ENCODE data around the gene SYCP2.
A peak's percentile ranks its signal among the peaks of the same experiment; 100 is the strongest.

SYCP2 gene

DNA sequence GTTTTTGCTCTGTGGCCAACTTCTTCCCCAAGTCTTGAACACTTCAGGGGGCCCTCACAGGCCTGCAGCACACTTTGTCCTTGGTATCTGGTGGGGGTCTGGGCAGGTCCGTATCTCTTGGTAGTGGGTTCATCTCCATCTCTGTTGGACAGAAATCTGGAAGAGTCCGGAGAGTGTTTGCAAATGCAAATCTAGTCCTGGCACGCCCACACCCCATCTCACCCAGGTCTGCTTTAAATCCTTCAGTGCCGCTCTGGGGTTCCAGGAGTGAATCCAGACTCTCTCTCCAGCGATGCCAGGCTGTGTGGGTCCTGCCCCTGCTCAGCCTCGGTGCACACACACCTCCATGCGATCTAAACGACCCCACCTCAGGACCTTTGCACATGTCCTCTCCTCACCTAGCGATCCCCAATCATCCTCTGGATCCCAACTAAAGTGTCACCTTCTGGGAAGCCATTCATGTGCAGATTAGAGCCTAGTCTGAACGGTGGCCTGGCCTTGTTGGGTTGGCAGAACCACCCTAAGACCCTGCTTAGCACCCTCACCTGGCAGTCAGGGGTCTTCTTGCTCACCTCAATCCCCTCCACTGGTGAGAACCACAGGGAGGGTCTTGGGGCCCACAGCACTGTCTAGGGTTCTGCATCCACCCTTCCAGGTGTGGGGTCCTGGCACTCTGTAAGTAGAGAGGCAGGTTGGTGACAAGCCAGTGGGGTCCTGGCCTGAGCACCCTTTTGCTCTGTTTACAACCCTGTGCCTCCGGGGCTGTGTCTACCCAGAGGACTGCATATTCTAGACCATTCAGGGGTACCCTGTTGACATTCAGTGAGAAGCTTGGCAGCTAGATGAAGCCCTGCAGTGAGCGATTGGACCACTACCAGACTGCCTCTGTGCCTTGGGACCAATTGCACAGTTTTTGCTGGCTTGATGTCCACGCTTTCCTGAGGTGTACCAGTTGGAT is 100.8 kb downstream of the SYCP2 start:
- no peak for DNase-seq

DNA sequence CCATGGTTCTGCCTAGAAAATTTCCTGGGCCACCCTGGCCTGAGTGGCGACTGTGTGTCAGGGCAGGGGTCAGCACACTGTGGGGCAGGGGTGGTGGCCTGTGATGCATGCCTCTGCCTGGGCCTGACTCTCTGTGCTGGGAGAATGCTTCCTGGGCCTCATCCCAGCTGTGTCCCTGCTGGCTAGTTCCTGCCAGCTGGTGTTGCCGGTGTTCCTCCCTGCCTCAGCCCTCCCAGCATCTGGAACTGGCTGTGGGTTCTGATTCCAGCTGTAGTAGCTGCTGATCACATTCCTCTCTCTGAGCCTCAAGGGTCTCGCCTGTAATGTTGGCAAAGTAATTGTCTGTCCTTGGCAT is 101.5 kb downstream of the SYCP2 start:
- no peak for DNase-seq

DNA sequence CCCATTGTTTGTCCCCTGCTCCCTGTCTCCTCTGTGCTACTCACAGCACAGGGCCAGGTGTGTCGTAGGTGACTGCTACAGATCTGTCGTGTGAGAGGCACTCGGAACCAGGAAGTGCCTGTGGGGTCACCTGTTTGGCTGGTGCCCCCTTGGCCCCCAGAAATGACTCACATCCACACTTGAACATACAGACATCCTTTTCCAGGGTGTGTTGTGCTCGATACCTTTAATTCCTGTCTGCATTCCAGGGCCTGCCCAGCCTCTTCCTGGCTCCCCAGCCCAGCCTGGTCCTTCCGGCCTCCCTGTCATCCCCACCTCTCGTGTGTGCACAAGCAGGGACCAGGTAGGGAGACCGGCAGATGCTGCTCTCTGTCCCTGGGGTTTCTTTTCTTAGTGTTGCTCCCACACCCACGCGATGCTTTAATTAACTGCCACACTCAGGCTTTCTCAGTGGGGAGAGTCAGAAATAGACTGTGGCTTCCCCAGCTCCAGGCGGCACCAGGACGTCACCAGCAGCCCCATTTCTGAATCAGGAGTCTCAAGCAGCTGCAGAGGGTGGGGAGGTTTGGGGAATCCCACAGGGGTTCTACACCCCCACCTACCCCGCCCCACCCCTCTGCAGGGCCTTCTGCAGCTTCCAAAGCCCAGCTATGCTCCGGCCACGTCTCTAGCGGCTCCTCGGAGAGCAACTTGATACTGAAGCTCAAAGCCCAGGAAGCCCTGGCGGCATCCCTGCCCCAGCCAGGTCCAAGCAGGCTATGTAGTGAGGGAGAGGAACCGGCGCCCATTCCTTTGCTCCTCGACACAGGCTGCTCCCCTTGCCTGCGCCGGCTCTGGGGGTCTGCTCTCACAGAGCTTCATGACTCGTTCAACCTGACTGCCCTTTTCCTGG is 102.2 kb downstream of the SYCP2 start:
- peak; percentile 54 for DNase-seq

DNA sequence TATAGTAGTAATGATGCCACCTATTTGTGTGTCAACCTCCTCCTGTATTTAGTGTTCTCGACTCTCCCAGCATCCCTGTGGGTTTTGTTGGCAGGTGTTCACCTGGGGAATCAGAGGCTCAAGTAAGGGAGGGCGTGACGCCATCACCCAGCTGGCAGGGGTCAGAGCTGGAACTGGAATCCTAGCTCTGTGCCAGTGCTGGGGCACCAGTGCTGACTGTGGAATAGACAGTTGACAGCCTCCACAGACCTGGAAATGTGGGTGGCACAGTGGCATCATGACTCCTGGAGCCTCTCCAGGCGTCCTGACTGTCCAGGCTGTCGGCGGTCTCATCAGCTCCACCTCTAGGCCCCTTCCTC is 102.8 kb downstream of the SYCP2 start:
- DNase-seq = peak; percentile 54

DNA sequence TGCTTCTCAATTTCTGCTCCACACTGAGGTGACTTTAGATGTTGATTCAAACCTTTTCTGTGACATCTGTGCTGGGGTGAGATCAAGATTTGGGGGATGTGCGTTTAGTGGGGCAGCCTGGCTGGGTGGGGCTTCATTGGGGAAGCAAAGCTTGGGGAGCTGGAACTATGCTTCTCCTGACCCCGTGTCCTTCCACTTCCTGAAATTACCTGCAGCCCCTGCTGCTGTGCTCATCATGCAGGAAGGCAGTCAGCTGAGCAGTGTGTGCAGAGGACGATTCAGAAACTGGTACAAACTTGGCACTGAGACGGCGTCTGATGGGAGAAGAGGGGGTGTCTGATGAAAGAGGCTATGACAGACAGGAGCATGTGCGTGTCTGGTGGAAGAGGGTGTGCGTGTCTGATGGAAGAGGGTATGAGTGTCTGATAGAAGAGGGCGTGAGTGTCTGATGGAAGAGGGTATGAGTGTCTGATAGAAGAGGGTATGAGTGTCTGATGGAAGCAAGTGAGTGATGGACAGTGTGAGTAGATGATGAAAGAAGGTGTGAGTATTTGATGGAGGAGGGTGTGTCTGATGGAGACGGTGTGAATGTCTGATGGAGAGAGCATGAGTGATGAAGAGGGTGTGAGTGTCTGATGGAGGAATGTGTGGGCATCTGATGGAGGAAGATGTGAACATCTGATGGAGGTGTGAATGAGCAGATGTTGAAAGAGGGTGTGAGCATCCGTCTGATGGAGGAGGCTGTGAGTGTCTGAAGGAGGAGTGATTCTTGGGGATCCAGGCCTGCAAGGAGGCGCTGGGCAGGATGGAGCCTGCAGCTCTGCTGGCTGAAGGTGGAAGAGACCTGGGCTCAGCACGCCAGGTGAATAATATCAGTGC is 103.4 kb downstream of the SYCP2 start:
- no peak for DNase-seq

DNA sequence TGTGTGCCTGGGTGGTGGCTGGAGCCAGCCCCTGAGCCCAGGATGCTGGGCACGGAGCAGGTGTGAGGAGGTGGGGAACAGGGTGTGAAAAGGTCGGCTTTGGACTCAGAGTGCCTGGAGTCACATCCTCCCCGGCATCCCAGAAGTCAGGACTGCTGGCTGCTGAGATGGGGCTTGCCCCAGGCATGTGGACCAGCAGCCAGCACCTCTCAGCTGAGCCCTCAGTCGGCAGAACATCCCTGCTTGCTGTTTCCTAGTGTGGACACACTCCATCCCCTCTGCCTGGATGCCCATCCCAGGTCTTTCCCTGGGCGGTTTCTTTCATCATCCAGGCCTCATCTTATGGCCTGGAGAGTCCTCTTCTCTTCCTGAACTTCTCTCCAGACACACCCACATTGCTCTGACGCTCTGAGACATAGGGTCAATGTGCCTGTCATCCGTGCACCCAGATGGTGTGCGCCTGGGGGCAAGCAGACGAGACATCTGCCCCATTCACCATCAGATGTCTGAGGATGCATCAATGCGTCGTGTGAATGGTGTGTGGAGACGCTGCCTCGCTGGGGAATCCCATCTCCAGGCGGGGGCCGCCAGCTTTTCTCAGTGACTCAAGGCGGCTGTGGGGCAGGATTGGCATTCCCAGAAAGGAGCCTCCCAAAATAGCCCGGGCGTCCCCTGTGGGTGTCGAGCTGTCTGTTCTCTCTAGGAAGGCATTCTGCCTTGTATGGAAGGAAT is 104.2 kb downstream of the SYCP2 start:
- no peak for DNase-seq

DNA sequence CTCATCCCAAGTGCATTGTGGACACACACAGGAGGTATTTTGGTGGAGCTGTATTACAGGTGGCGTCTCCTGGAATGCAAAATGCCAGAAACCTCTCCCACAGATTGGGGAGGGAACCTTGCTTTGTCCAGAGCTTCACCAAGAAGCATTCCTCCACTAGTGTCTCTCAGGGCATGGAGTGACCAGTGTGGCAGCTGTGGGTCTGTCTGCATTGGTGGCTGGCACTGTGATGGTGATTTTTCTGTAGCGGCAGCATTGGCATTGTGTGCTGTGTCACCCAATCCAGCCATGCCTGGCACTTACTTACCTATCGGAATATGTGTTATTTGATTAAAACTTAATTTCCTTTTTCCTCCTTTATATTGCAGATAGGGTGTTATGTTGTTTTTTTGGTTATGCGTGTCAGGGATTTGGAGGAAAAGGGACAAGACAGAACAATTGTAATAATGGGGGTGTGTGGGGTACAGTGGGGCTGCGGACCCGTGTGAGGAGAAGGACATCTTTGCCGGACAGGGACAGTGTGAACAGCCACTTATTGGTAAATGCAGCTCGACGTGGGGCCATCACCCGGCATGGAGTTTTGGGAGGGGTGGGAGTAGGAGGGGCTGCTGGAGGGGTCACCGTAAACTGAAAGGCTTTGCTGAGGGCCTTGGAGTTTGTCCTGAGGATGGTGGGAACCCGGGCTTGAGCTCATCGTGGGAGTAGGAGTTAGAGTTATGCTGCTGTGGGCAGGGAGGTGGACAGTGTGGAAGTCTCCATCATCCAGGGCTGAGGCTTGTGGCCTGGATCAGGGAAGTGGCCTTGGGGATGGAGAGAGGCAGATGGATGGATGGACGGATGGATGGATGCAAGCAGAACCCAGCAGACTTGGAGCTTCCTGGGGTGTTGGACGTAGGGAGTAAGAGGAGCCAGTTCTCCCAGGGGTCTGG is 105.0 kb downstream of the SYCP2 start:
- DNase-seq = no peak

DNA sequence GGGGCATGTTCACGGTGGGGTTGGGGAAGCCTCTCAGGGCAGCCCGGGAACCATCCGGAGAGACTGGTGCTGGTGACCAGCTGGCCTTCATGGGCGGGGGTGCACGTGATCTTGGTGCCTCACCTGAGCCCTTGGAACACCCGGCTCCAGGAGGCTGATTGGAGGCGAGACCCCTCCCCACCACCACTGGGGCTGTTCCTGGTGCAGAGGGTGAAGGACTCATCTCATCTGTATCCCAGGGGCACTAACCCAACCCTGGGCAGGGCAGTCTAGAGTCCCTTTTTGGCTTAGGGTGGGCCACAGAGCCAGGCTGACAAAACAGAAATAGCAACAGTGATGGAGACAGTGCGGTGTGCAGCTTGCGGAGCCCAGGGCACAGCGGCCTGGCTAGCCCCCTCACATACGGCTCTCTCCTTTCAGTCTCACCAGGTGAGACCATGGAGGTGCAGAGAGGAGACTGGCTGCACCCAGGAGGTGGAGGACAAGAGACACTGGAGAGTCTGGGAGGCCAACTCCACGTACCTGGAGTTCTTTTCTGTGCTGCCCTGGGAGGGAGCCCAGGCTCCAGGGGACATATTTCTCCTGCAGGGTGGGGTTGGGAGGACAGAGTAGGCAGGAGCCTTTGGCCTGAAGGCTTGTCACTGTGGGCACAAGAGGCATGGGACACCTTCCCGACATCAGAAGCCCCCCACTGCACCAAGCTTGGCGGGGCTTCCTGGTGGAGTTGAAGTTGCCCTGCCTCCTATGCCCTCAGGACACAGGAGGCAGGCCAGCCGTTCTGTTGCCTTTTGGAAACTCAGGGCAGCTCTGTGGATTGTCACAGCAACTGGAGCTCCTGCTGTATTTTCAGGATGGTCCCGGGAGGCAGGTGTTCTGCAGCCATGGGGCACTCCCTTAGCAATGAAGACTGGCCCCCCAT is 106.0 kb downstream of the SYCP2 start:
- DNase-seq = no peak

DNA sequence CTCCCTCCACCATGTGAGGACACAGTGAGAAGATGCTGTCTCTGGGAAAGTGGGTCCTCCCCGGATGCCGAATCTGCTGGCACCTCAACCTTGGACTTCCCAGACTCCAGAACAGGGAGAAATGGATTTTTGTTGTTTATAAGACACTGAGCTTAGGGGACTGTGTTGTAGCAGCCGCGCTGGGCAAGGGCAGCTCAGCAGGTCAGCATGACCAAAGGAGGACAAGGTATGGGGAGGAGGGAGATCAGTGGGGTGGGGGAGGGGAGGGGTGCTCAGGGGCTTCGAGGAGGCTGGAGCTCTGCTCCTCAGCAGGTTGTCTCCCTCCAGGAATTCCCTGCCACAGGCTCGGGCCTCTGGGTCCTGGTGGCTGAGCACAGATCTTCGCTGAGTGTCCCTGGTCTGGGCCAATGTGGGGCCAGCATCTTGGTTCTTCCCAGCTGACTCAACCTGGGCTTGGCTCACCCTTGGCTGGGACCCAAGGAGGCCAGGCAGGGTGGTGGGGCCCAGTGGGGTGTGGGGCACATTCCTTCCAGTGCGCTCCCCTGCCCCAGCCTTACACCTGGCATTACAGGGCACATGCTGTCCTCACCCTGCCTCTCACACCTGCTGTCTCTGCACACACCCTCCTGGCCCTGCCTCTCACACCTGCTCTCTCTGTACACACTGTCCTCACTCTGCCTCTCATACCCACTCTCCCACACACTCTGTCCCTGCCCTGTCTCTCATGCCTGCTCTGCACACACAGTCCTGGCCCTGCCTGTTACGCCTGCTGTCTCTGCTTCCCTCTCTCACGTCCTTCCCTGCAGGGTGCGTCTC is 107.3 kb downstream of the SYCP2 start:
- peak; percentile 94 for DNase-seq

DNA sequence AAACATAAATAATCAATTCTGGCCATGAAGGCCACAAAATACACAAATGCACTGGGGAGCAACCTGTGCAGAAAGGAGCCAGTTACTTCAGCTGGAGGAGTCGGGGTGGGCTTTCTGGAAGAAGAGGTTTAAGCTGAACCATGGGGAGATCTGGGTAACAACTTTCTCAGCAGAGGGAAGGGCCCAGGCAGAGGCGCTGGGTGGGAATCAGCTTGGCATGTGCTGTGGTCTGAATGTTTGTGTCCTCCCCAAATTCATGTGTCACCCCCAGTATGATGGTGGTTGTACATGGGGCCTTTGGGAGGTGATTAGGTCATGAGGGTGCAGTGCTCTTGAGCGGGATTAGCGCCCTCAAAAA is 107.9 kb downstream of the SYCP2 start:
- DNase-seq = no peak

DNA sequence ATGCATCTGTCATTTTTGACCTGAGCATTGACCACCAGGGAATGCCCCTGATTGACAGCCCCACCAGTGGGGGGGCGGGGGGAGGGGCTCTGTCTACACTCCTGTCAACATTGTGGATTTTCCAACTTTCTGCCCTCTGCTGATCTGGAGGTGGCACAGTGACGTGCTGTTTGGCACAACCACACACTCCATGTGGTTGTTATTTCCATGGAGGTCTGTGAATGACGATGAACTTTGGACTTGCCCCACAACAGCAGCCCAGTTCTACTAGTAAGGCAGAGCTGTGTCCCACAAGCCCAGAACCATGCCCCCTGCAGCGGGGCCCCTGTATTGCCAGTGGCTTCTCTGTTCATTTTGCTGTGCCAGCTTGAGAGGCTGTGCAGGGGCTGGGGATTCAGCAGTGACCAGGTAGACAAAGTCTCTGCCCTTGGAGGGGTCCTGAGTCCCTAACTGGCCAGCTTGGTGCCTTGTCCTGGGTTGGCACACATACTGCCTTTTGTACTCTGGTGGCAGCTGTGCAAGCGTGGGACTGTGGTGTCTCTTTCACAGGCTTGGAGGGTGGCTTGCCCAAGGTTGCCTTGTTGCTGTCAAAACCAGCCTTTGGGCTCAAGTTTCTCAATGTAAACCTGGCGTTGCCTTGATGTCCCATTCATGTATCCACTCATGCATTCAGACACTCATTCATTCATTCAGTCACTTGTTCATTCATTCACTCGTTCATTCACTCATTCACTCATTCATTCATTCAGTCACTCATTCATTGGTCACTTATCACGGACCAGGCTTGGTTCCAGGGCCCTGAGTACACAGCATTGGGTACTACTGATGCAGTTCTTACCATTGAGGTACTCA is 108.5 kb downstream of the SYCP2 start:
- DNase-seq = no peak

DNA sequence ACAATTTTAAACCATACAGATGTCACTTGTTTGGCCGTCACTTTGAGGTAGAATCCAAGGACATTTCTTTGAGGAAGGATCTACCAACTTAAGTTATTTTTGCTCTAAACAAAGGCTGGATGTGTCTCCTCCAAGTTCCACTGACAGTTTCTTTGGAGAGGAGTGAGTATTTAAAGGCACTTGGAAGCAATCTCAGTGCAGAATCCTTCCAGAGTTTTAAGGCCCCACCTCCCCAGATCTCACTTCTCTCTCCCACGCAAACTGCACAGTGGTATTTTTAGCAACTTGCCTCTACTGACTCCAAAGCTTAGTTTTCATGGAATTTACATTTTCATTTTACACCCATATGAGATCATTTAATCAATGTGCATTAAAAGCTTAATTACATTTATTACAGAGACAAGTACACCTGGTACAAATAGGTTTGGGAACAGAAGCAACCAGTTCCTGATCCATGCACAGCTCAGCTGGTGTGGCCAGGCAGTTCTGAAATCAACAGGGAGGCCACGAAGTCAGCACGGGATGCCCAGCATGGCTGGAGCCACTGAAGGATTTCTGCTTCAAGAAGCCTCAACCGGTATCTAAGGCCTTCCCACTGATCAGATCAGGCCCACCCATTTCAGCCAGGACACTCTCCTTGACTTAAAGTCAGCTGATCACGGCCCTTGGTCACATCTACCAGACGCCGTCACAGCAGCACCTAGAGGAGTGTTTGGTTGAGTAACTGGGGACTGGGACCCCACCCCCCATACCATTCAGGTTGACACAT is 109.8 kb downstream of the SYCP2 start:
- no peak for DNase-seq

DNA sequence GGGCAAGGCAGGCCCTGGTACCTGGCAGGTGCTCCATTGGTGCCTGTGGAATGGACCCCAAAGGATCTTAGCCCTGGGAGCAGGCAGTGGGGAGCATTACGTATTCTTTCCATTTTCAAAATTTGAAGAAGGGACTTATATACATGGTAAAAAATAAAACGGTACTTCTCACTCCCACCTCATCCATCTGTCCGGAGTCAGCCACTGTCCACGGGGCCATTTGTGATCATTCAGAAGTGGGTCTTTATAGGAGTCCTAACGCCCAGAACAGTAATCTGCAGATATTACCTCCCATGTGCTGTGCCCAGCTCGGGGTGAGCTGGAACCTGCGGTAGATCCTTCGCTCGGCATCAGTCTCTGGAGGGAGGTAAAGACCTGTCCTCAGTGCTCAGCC is 110.4 kb downstream of the SYCP2 start:
- no peak for DNase-seq

DNA sequence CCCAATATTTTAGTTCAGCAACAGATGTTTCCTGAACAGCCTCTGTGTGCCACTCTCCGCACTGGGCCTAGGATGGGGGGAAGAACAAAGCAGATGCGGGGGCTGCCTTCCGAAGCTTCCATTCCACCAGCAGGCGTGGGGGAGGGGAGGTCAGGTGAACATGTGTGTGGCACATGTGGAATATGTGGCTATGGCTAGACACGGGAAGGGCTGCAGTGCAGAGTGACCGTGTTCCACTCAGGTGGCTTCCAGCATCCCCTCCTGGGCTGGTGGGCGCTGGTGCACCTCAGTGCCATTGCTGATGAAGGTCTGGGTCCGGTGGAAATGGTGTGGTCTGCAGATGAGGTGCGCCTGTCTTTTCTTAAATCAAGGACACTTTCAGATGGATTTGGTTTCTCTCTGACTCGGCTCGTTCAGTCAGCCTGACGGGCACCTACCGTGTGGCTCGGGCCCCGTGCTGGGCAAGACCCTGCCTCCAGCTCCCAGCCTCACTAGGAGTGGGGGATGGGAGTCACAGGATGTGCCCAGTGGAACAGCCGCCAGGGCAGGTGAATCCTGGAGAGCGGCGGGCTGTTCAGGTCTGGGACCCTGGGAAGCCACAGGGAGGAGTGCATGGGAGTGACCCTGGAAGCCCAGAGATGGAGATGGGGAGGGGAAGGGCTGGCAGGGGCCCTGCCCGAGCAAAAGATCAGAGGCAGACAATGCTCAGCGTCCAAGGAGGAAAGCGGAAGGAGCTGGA is 111.0 kb downstream of the SYCP2 start:
- no peak for DNase-seq

DNA sequence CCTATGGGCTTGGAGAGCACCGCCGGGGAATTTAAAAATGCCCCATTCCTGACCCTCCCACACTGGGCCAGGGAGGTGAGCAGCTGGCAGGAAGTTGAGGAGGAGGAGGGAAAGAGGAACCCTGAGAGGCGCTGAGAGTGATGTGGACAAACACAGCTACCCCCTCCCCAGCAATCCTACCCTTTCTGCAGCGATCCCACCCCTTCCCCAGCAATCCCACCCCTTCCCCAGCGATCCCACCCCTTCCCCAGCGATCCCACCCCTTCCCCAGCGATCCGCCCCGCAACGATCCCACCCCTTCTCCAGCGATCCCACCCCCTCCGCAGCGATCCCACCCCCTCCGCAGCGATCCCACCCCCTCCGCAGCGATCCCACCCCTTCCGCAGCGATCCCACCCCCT is 111.6 kb downstream of the SYCP2 start:
- no peak for DNase-seq

DNA sequence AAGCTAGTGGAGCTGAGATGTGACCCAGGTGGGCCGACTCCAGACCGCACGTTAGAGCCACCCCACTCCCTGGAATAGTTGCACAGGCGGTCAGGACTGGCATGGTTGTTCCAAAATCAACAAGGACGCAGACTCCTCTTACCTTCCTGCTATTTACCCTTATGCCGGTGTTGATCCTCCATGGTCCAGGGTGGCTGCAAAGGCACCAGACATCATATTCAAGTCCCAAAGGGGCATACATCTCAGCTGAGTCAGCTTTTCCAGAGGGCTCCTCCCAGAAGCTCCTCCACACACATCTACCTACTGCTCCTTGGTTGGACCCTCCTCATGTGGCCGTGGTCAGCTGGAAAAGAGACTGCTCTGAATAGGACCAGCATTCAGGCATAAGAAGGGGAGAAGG is 112.2 kb downstream of the SYCP2 start:
- DNase-seq = no peak
